ENCODE results near the gene CHRNA3.

- TF ChIP-seq CTCF (IDR thresholded peaks at IDR 0.05; ENCODE audit: low read depth, low read length) = peak; percentile 31
- no peak for TF ChIP-seq EZH2phosphoT487 (IDR thresholded peaks at IDR 0.05; ENCODE audit: low read depth)
Observed at GRCh38 chr15:78570710-78571109, 50.1 kb downstream of the CHRNA3 start.

Measured in OCI-LY3 (cell line).